GM12891 (cell line): Measurements from ENCODE around the gene NCKAP1.
"Not testable (repeated sequence)": the region's sequence is repeated elsewhere in the genome, so short reads cannot be mapped to it uniquely, and the experiment has no call there.

Experiments used
- PAX5 ChIP-seq: IDR thresholded peaks from 2 replicates; pipeline ENCODE4 v1.6.1; 2011; ENCODE audit warnings: low read length, moderate library complexity, mild to moderate bottlenecking; ENCODE audit not compliant: insufficient read depth, severe bottlenecking
- POLR2A ChIP-seq: IDR thresholded peaks from 2 replicates; pipeline ENCODE4 v1.6.1; 2011; ENCODE audit warnings: low read depth, low read length, control low read depth
- POLR2AphosphoS5 ChIP-seq: IDR thresholded peaks from 2 replicates; pipeline ENCODE4 v1.6.1; 2011; ENCODE audit warnings: low read depth, low read length, control low read depth
- POU2F2 ChIP-seq: IDR thresholded peaks from 2 replicates; pipeline ENCODE4 v1.6.1; 2011; ENCODE audit warnings: low read depth, mild to moderate bottlenecking, control low read depth, low read length, moderate library complexity
- TAF1 ChIP-seq: IDR thresholded peaks from 2 replicates; pipeline ENCODE4 v1.6.1; 2011; ENCODE audit warnings: low read depth, low read length, control low read depth

DNA sequence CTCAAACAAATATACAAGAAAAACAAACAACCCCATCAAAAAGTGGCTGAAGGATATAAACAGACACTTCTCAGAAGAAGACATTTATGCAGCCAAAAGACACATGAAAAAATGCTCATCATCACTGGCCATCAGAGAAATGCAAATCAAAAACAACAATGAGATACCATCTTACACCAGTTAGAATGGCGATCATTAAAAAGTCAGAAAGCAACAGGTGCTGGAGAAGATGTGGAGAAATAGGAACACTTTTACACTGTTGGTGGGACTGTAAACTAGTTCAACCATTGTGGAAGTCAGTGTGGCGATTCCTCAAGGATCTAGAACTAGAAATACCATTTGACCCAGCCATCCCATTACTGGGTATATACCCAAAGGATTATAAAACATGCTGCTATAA is 77.4 kb downstream of the NCKAP1 start:
- TF ChIP-seq TAF1, POLR2AphosphoS5, POLR2A, PAX5, POU2F2: not testable (repeated sequence)
